ENCODE measurements around the gene PANK4.

DNA sequence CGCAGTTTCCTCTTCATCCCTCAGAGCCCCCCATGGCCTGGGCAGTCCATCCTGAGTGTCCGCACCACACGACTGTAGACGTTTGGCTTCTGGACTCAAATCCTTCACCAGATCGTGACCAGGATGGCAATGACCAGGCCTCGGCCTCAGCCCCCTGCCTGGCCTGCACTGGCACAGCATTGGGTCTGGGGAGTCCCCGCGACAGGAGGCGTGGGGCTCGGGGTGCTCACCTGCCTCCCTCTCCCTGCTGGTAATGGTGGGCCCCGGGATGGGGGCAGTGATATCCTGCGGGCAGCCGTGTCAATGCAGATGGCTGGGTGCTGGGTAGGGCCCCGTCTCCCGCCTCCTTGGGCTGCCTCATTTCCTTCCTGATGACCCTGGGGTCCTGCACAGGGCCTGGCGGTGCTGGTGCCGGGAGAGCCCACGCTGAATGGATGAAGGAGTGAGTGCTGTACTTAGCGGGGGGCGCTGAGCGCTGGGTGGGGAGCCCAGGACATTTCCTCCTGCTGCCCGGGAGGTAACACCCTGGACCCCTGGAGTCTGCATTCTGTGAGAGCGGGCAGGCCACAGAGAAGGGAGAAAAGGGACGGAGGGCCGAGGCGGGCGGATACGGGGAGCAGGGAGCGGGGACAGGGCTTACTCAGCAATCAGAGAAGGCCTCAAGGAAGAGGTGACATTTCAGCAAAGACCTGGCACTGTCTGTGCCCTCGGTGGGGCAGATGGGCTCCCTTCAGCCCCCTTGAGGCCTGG is 27.6 kb upstream of the PANK4 start:
- TF ChIP-seq, protein P1, sequence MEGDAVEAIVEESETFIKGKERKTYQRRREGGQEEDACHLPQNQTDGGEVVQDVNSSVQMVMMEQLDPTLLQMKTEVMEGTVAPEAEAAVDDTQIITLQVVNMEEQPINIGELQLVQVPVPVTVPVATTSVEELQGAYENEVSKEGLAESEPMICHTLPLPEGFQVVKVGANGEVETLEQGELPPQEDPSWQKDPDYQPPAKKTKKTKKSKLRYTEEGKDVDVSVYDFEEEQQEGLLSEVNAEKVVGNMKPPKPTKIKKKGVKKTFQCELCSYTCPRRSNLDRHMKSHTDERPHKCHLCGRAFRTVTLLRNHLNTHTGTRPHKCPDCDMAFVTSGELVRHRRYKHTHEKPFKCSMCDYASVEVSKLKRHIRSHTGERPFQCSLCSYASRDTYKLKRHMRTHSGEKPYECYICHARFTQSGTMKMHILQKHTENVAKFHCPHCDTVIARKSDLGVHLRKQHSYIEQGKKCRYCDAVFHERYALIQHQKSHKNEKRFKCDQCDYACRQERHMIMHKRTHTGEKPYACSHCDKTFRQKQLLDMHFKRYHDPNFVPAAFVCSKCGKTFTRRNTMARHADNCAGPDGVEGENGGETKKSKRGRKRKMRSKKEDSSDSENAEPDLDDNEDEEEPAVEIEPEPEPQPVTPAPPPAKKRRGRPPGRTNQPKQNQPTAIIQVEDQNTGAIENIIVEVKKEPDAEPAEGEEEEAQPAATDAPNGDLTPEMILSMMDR (IDR thresholded peaks at IDR 0.05), result no peak
- TF ChIP-seq POLR2A (IDR thresholded peaks at IDR 0.05) (no peak), POLR2AphosphoS5 (IDR thresholded peaks at IDR 0.05) (no peak)
